H9 (cell line): ENCODE data around the gene EFNA1. TPM values are rescaled to one million over a fixed set of nuclear protein-coding genes. Genes with fewer than 3 reads are reported as not detected.

ENCODE experiments used
- DNase-seq: peaks from one replicate; pipeline ENCODE4 v3.0.0-alpha.2; 2017
- H2AFZ ChIP-seq: one replicate; pipeline ENCODE4 v1.6.1; 2013; ENCODE audit warnings: mild to moderate bottlenecking, low read length, control low read depth, moderate library complexity
- H2AK5ac ChIP-seq: 2 replicates; pipeline ENCODE4 v1.6.1; 2013; ENCODE audit warnings: low read length, control low read depth, mixed read lengths; ENCODE audit not compliant: insufficient read length
- H2BK120ac ChIP-seq: one replicate; pipeline ENCODE4 v1.6.1; 2013; ENCODE audit warnings: low read depth, mild to moderate bottlenecking, low read length, control low read depth, inconsistent platforms; ENCODE audit not compliant: poor library complexity, severe bottlenecking
- H2BK12ac ChIP-seq: 2 replicates; pipeline ENCODE4 v1.6.1; 2013; ENCODE audit warnings: low read length, control low read depth, mixed read lengths, low read depth; ENCODE audit not compliant: insufficient read length
- H2BK15ac ChIP-seq: 2 replicates; pipeline ENCODE4 v1.6.1; 2013; ENCODE audit warnings: low read depth, low read length, control low read depth
- H2BK20ac ChIP-seq: one replicate; pipeline ENCODE4 v1.6.1; 2013; ENCODE audit warnings: low read depth, mild to moderate bottlenecking, low read length, control low read depth, inconsistent platforms; ENCODE audit not compliant: poor library complexity, severe bottlenecking
- H2BK5ac ChIP-seq: 2 replicates; pipeline ENCODE4 v1.6.1; 2013; ENCODE audit warnings: low read length, control low read depth, mixed read lengths; ENCODE audit not compliant: insufficient read length
- H3K14ac ChIP-seq: 2 replicates; pipeline ENCODE4 v1.6.1; 2013; ENCODE audit warnings: low read length, control low read depth; ENCODE audit not compliant: insufficient read depth
- H3K18ac ChIP-seq: 2 replicates; pipeline ENCODE4 v1.6.1; 2013; ENCODE audit warnings: low read depth, mild to moderate bottlenecking, mixed read lengths, low read length, control low read depth; ENCODE audit not compliant: insufficient read length
- H3K23ac ChIP-seq: 2 replicates; pipeline ENCODE4 v1.6.1; 2013; ENCODE audit warnings: low read length, control low read depth, mixed read lengths, low read depth; ENCODE audit not compliant: insufficient read length
- H3K23me2 ChIP-seq: 2 replicates; pipeline ENCODE4 v1.6.1; 2013; ENCODE audit warnings: low read depth, mild to moderate bottlenecking, mixed read lengths, low read length, control low read depth; ENCODE audit not compliant: insufficient read length, poor library complexity, severe bottlenecking
- H3K27ac ChIP-seq: 2 replicates; pipeline ENCODE4 v1.5.1; 2013; ENCODE audit warnings: low read length, control low read depth, mixed read lengths, low read depth; ENCODE audit not compliant: insufficient read length
- H3K27me3 ChIP-seq: 2 replicates; pipeline ENCODE4 v1.6.1; 2013; ENCODE audit warnings: low read length, control low read depth, inconsistent platforms; ENCODE audit not compliant: insufficient read depth
- H3K4ac ChIP-seq: 2 replicates; pipeline ENCODE4 v1.6.1; 2013; ENCODE audit warnings: low read depth, mild to moderate bottlenecking, control low read depth, inconsistent platforms, low read length, moderate library complexity
- H3K4me1 ChIP-seq: 2 replicates; pipeline ENCODE4 v1.6.1; 2013; ENCODE audit warnings: low read length, control low read depth, inconsistent platforms; ENCODE audit not compliant: insufficient read depth
- H3K4me2 ChIP-seq: 2 replicates; pipeline ENCODE4 v1.6.1; 2013; ENCODE audit warnings: low read length, control low read depth, mixed read lengths; ENCODE audit not compliant: insufficient read length, insufficient read depth
- H3K56ac ChIP-seq: 2 replicates; pipeline ENCODE4 v1.6.1; 2013; ENCODE audit warnings: low read depth, mild to moderate bottlenecking, mixed read lengths, low read length, control low read depth; ENCODE audit not compliant: insufficient read length
- H3K79me1 ChIP-seq: 2 replicates; pipeline ENCODE4 v1.6.1; 2013; ENCODE audit warnings: low read depth, mild to moderate bottlenecking, moderate library complexity, low read length, control low read depth, inconsistent platforms; ENCODE audit not compliant: insufficient read depth, poor library complexity, severe bottlenecking
- H3K79me2 ChIP-seq: 2 replicates; pipeline ENCODE4 v1.6.1; 2013; ENCODE audit warnings: low read length, control low read depth, inconsistent platforms; ENCODE audit not compliant: insufficient read depth
- H3K9ac ChIP-seq: 2 replicates; pipeline ENCODE4 v1.6.1; 2013; ENCODE audit warnings: low read length, control low read depth, mixed read lengths; ENCODE audit not compliant: insufficient read length; ENCODE audit errors: extremely low read depth
- H3K9me3 ChIP-seq: one replicate; pipeline ENCODE4 v1.6.1; 2013; ENCODE audit warnings: low read depth, low read length, inconsistent platforms; ENCODE audit not compliant: control insufficient read depth
- H3T11ph ChIP-seq: one replicate; pipeline ENCODE4 v1.6.1; 2013; ENCODE audit warnings: mild to moderate bottlenecking, low read length, control low read depth, inconsistent platforms
- H4K20me1 ChIP-seq: one replicate; pipeline ENCODE4 v1.6.1; 2013; ENCODE audit not compliant: control insufficient read depth, insufficient read length, insufficient read depth
- H4K5ac ChIP-seq: 2 replicates; pipeline ENCODE4 v1.6.1; 2013; ENCODE audit warnings: low read depth, mild to moderate bottlenecking, mixed read lengths, low read length, control low read depth; ENCODE audit not compliant: insufficient read length
- H4K8ac ChIP-seq: replicated peaks from 2 replicates; pipeline ENCODE4 v1.6.1; 2013; ENCODE audit warnings: low read length, control low read depth, mixed read lengths, low read depth; ENCODE audit not compliant: insufficient read length
- H4K91ac ChIP-seq: 2 replicates; pipeline ENCODE4 v1.6.1; 2013; ENCODE audit warnings: low read depth, mild to moderate bottlenecking, moderate library complexity, mixed read lengths, low read length, control low read depth; ENCODE audit not compliant: insufficient read length
- H3K27ac Mint-ChIP-seq, 3 experiments: 2 replicates in 2 of 3; 3 replicates in 1 of 3; pipeline ENCODE4 v1.8.0; 2020 to 2021; ENCODE audit warnings: mixed read lengths in 3 of 3, mild to moderate bottlenecking in 1 of 3, moderate library complexity in 1 of 3
- H3K27me3 Mint-ChIP-seq: 2 replicates; pipeline ENCODE4 v1.8.0; 2021; ENCODE audit warnings: low read depth, mild to moderate bottlenecking, moderate library complexity, mixed read lengths
- H3K36me3 Mint-ChIP-seq, 3 experiments: 2 replicates in 2 of 3; 3 replicates in 1 of 3; pipeline ENCODE4 v1.8.0; 2020 to 2021; ENCODE audit warnings: low read depth in 3 of 3, mixed read lengths in 3 of 3; ENCODE audit not compliant: insufficient read depth in 1 of 3
- H3K4me1 Mint-ChIP-seq, 2 experiments: 2 replicates each; pipeline ENCODE4 v1.8.0; 2020; ENCODE audit warnings: mixed read lengths in 2 of 2
- H3K4me3 Mint-ChIP-seq, 2 experiments: 2 replicates in 1 of 2; 3 replicates in 1 of 2; pipeline ENCODE4 v1.8.0; 2020 to 2021; ENCODE audit warnings: mild to moderate bottlenecking in 2 of 2, mixed read lengths in 2 of 2, moderate library complexity in 1 of 2
- H3K9me3 Mint-ChIP-seq, 2 experiments: 2 replicates in 1 of 2; 3 replicates in 1 of 2; pipeline ENCODE4 v1.8.0; 2020; ENCODE audit warnings: mild to moderate bottlenecking in 2 of 2, mixed read lengths in 2 of 2, moderate library complexity in 1 of 2
- CTCF ChIP-seq: fragments of 200-600 bp; sonication (generic); conservative IDR thresholded peaks from 3 replicates; pipeline ENCODE4 v1.8.0; 2021; ENCODE audit warnings: antibody characterized with exemption, mild to moderate bottlenecking
- WGBS: extraction: QIAGEN DNeasy Blood & Tissue Kit; methylation state at CpG from one replicate; pipeline ENCODE4 v1.1.7; 2013; ENCODE audit warnings: missing lambda C conversion rate, low lambda C conversion rate, mixed read lengths; ENCODE audit not compliant: insufficient read length; ENCODE audit errors: extremely low coverage; 5-methylcytosine and 5-hydroxymethylcytosine counted together
- total RNA-seq: library from RNA; stranded (reverse); gene quantifications from 2 replicates; pipeline ENCODE4 v1.2.1, GENCODE V29; 2021

EFNA1 gene
- total RNA-seq, 1 experiment from 2014 or later: 1.4 TPM

GRCh38 chr1:155123801-155124200 lies 3.9 kb upstream of the EFNA1 start:
- H3K56ac ChIP-seq: no peak overlapping the region
- TF ChIP-seq CTCF: no peak
- H4K5ac ChIP-seq: no peak overlapping the region
- peaks cover 2% of the 10 kb centered on the region for H4K20me1 ChIP-seq
- H3K4me1 ChIP-seq: no peaks in the 10 kb centered on the region
- H3K9me3 Mint-ChIP-seq: no peaks in the 10 kb centered on the region; a peak in 1 of 5 replicates
- no CpG with 5 or more reads among the region's 4 CpGs for WGBS
- no peak overlapping the region for H3K23ac ChIP-seq
- no peak overlapping the region for H3K18ac ChIP-seq
- H3K27ac ChIP-seq: no peak overlapping the region
- H2AFZ ChIP-seq: no peak overlapping the region
- H2AK5ac ChIP-seq: no peak overlapping the region
- H3K4ac ChIP-seq: no peak overlapping the region
- peaks cover 34% of the 10 kb centered on the region; the same call in 1 of the 2 replicates for H3K27me3 ChIP-seq
- no peaks in the 10 kb centered on the region for H3K79me1 ChIP-seq
- H4K91ac ChIP-seq: no peak overlapping the region
- H3K23me2 ChIP-seq: peaks cover 19% of the 10 kb centered on the region
- peaks cover 93% of the 10 kb centered on the region for H3K27me3 Mint-ChIP-seq
- no peak overlapping the region for H3K4me2 ChIP-seq
- no peaks in the 10 kb centered on the region for H3K79me2 ChIP-seq
- H3K9me3 ChIP-seq: no peaks in the 10 kb centered on the region
- H2BK12ac ChIP-seq: no peak overlapping the region
- H3K36me3 Mint-ChIP-seq: no peaks in the 10 kb centered on the region; a peak in 1 of 7 replicates
- peak overlapping the region in 1 of 3 experiments; percentile 55; a peak in 1 of 7 replicates for H3K27ac Mint-ChIP-seq
- peak overlapping the region in 1 of 2 experiments; percentile 44; a peak in 1 of 5 replicates for H3K4me3 Mint-ChIP-seq
- no peak overlapping the region for H4K8ac ChIP-seq
- no peak overlapping the region for H3K14ac ChIP-seq
- H2BK120ac ChIP-seq: no peak overlapping the region
- H2BK15ac ChIP-seq: no peak overlapping the region
- no peak overlapping the region for H3T11ph ChIP-seq
- H2BK20ac ChIP-seq: no peak overlapping the region
- no peak for DNase-seq
- peaks cover 27 to 44% of the 10 kb centered on the region in 2 experiments for H3K4me1 Mint-ChIP-seq
- H2BK5ac ChIP-seq: no peak overlapping the region
- no peak overlapping the region for H3K9ac ChIP-seq
